Tibial nerve (tissue), 4 donors: Measurements from ENCODE around the gene WSCD2. TPM values are rescaled to one million over a fixed set of nuclear protein-coding genes. Genes with fewer than 3 reads are reported as not detected.
A peak's percentile ranks its signal among the peaks of the same experiment; 100 is the strongest.

Experiments
- DNase-seq, 2 donors: peaks; one replicate each; pipeline ENCODE4 v3.0.0-alpha.2; 2019; ENCODE audit warnings: low spot score in 2 of 2
- H3K27ac ChIP-seq, 4 donors: fragments of 200-600 bp; sonication (generic) in 3 of 4; one replicate each; pipeline ENCODE4 v1.5.1; 2017 to 2019; ENCODE audit warnings: mild to moderate bottlenecking in 1 of 4
- H3K27me3 ChIP-seq, 2 donors: fragments of 200-600 bp; sonication (generic) in 1 of 2; one replicate each; pipeline versions ENCODE4 v1.5.1 to v1.6.0; 2017 to 2019
- H3K36me3 ChIP-seq, 3 donors: fragments of 200-600 bp; sonication (generic); one replicate each; pipeline ENCODE4 v1.5.1; 2018 to 2019
- H3K4me1 ChIP-seq, 4 donors: fragments of 200-600 bp; sonication (generic) in 3 of 4; one replicate each; pipeline ENCODE4 v1.5.1; 2017 to 2019
- H3K4me3 ChIP-seq, 4 donors: fragments of 200-600 bp; sonication (generic) in 3 of 4; one replicate each; pipeline ENCODE4 v1.5.1; 2017 to 2019; ENCODE audit warnings: mild to moderate bottlenecking in 1 of 4, moderate library complexity in 1 of 4
- H3K9me3 ChIP-seq, 4 donors: fragments of 200-600 bp; sonication (generic) in 3 of 4; one replicate each; pipeline ENCODE4 v1.5.1; 2017 to 2019
- CTCF ChIP-seq, 5 experiments: fragments of 200-600 bp in 3 of 5; fragments of 450-650 bp in 2 of 5; sonication (generic) in 3 of 5; IDR thresholded peaks; one replicate each; pipeline ENCODE4 v1.5.1; 2016 to 2019; ENCODE audit warnings: antibody characterized with exemption in 5 of 5, mild to moderate bottlenecking in 3 of 5, moderate library complexity in 2 of 5
- EP300 ChIP-seq, 2 donors: sonication (generic); formaldehyde crosslinking; IDR thresholded peaks; one replicate each; pipeline ENCODE4 v1.6.1; 2017; ENCODE audit warnings: antibody characterized with exemption in 2 of 2, mild to moderate bottlenecking in 1 of 2
- POLR2A ChIP-seq, 2 donors: fragments of 450-650 bp; IDR thresholded peaks; one replicate each; pipeline ENCODE4 v1.6.1; 2017; ENCODE audit warnings: antibody characterized with exemption in 2 of 2, mild to moderate bottlenecking in 2 of 2, moderate library complexity in 2 of 2
- WGBS, 2 donors: methylation state at CpG; one replicate each; pipeline ENCODE4 v1.1.5; 2018; 5-methylcytosine and 5-hydroxymethylcytosine counted together
- total RNA-seq, 4 donors: library from RNA; depleted of rRNA; stranded (reverse); fragments of >200 nt; gene quantifications; one replicate each; pipeline ENCODE4 v1.1.0, GENCODE V29; 2016

WSCD2 gene
- total RNA-seq, 4 donors from 2014 or later = 4.2 to 38.9 (median 20.8) TPM

GRCh38 chr12:108107293-108107692 is 21.8 kb upstream of the WSCD2 start:
- Histone ChIP-seq H3K36me3 (no peaks in the 10 kb centered on the region), H3K27me3 (no peaks in the 10 kb centered on the region), H3K27ac (no peak overlapping the region), H3K9me3 (no peaks in the 10 kb centered on the region), H3K4me1 (no peaks in the 10 kb centered on the region), H3K4me3 (no peak overlapping the region)
- TF ChIP-seq EP300 (IDR thresholded peaks at IDR 0.05) (no peak), CTCF (IDR thresholded peaks at IDR 0.05) (no peak), POLR2A (IDR thresholded peaks at IDR 0.05) (no peak)
- 66 to 69% methylated on average over 4 of the region's 4 CpGs for WGBS, 2 donors
- DNase-seq = no peak

- H3K4me1 ChIP-seq = peaks cover 0 to 22% (median 2%) of the 10 kb centered on the region in 4 donors
Observed at GRCh38 chr12:108109504-108109903, 19.6 kb upstream of the WSCD2 start.

GRCh38 chr12:108109954-108110353 is 19.1 kb upstream of the WSCD2 start:
- Histone ChIP-seq H3K27me3 (no peaks in the 10 kb centered on the region), H3K36me3 (no peaks in the 10 kb centered on the region), H3K4me1 (peaks cover 0 to 24% (median 2%) of the 10 kb centered on the region in 4 donors), H3K27ac (no peak overlapping the region), H3K9me3 (no peaks in the 10 kb centered on the region), H3K4me3 (no peak overlapping the region)
- TF ChIP-seq EP300 (IDR thresholded peaks at IDR 0.05) = no peak
- DNase-seq = no peak
- 65 to 72% methylated on average over 4 of the region's 4 CpGs for WGBS, 2 donors

More at GRCh38 chr12:108109504-108109903, 19.6 kb upstream of the WSCD2 start:
- WGBS, 2 donors = 66 to 74% methylated on average over 3 of the region's 3 CpGs
- no peak overlapping the region for H3K4me3 ChIP-seq
- no peaks in the 10 kb centered on the region for H3K27me3 ChIP-seq
- no peaks in the 10 kb centered on the region for H3K36me3 ChIP-seq
- no peak for TF ChIP-seq EP300 (IDR thresholded peaks at IDR 0.05)
- H3K9me3 ChIP-seq = no peaks in the 10 kb centered on the region
- H3K27ac ChIP-seq = no peak overlapping the region
- DNase-seq = no peak

GRCh38 chr12:108110844-108111243 is 18.2 kb upstream of the WSCD2 start:
- Histone ChIP-seq H3K9me3 (no peaks in the 10 kb centered on the region), H3K4me3 (no peak overlapping the region), H3K4me1 (peaks cover 0 to 31% (median 6%) of the 10 kb centered on the region in 4 donors), H3K27me3 (no peaks in the 10 kb centered on the region), H3K27ac (no peak overlapping the region), H3K36me3 (no peaks in the 10 kb centered on the region)
- 90 to 97% methylated on average over 1 of the region's 1 CpG for WGBS, 2 donors
- TF ChIP-seq POLR2A (IDR thresholded peaks at IDR 0.05) = no peak
- no peak for TF ChIP-seq CTCF (IDR thresholded peaks at IDR 0.05)
- no peak for TF ChIP-seq EP300 (IDR thresholded peaks at IDR 0.05)
- DNase-seq = no peak

GRCh38 chr12:108112832-108113556 is 16.1 kb upstream of the WSCD2 start:
- no peak for DNase-seq
- Histone ChIP-seq H3K9me3 (no peaks in the 10 kb centered on the region), H3K4me1 (peaks cover 0 to 40% (median 7%) of the 10 kb centered on the region in 4 donors), H3K27ac (peak overlapping the region in 3 of 4 donors; percentile 26 to 86 (median 83)), H3K36me3 (no peaks in the 10 kb centered on the region), H3K27me3 (no peaks in the 10 kb centered on the region), H3K4me3 (no peak overlapping the region)
- TF ChIP-seq POLR2A (IDR thresholded peaks at IDR 0.05) (no peak), EP300 (IDR thresholded peaks at IDR 0.05) (no peak), CTCF (IDR thresholded peaks at IDR 0.05) (no peak)
- WGBS, 2 donors = 41 to 51% methylated on average over 10 to 11 of the region's 11 CpGs
